B cell (primary cell): Measurements from ENCODE around the gene PPP1R12A. TPM values are rescaled to one million over a fixed set of nuclear protein-coding genes. Genes with fewer than 3 reads are reported as not detected.

Experiments used
- ATAC-seq: fragments of 200-7000 bp; cut with Tn5 transposase; one replicate; pipeline ENCODE4 v1.10.0; 2021; ENCODE audit warnings: low read depth, mild to moderate bottlenecking, moderate number of reproducible peaks, moderate library complexity
- CTCF ChIA-PET: fragments of 350-600 bp; sonication (Branson Sonifier 250); formaldehyde crosslinking; loops from one replicate; lab custom pipeline; 2021; ENCODE audit warnings: antibody characterized with exemption, inconsistent platforms; lab: Charles Lee
- POLR2A ChIA-PET: fragments of 350-600 bp; sonication (Branson Sonifier 250); formaldehyde crosslinking; loops from one replicate; lab custom pipeline; 2021; ENCODE audit warnings: antibody characterized with exemption; lab: Charles Lee
- DNase-seq: peaks from one replicate; pipeline ENCODE4 v3.0.0; 2013
- H2AFZ ChIP-seq: 2 replicates; pipeline ENCODE4 v1.6.1; 2012; ENCODE audit warnings: mild to moderate bottlenecking, low read depth, low read length; ENCODE audit not compliant: insufficient read depth, poor library complexity, severe bottlenecking
- H3K27ac ChIP-seq, 2 donors: 1 replicate in 1 of 2; 2 replicates in 1 of 2; pipeline ENCODE4 v1.5.1; 2012 to 2013; ENCODE audit warnings: low read length in 2 of 2, mild to moderate bottlenecking in 2 of 2, moderate library complexity in 1 of 2
- H3K27me3 ChIP-seq, 4 experiments: fragments of 200-600 bp in 1 of 4; sonication (generic) in 1 of 4; replicated peaks in 1 of 4; 1 replicate in 2 of 4; 2 replicates in 2 of 4; pipeline versions ENCODE4 v1.6.1 to v1.7.0; 2013 to 2016; ENCODE audit warnings: low read length in 3 of 4, mild to moderate bottlenecking in 2 of 4, mixed read lengths in 1 of 4, moderate library complexity in 1 of 4; ENCODE audit not compliant: insufficient read depth in 4 of 4, control insufficient read depth in 3 of 4; ENCODE audit errors: control extremely low read depth in 1 of 4
- H3K36me3 ChIP-seq, 2 experiments: replicated peaks in 1 of 2; 1 replicate in 1 of 2; 2 replicates in 1 of 2; pipeline versions ENCODE4 v1.6.1 to v1.7.1; 2013; ENCODE audit warnings: low read length in 1 of 2; ENCODE audit not compliant: insufficient read depth in 2 of 2, control insufficient read depth in 1 of 2; ENCODE audit errors: control extremely low read depth in 1 of 2, extremely low read depth in 1 of 2
- H3K4me1 ChIP-seq, 2 donors: fragments of 200-600 bp in 1 of 2; sonication (generic) in 1 of 2; 1 replicate in 1 of 2; 2 replicates in 1 of 2; pipeline versions ENCODE4 v1.5.1 to v1.6.1; 2013 to 2017; ENCODE audit warnings: low read length in 2 of 2; ENCODE audit not compliant: control insufficient read depth in 2 of 2, insufficient read depth in 2 of 2
- H3K4me2 ChIP-seq: replicated peaks from 2 replicates; pipeline ENCODE3; 2012; ENCODE audit warnings: mild to moderate bottlenecking, low read depth, low read length; ENCODE audit not compliant: poor library complexity, severe bottlenecking
- H3K4me3 ChIP-seq, 5 experiments: fragments of 200-600 bp in 1 of 5; sonication (generic) in 1 of 5; 1 replicate in 3 of 5; 2 replicates in 2 of 5; pipeline versions ENCODE4 v1.5.1 to v1.7.0; 2011 to 2016; ENCODE audit warnings: low read length in 4 of 5, mild to moderate bottlenecking in 4 of 5, low read depth in 2 of 5, control low read depth in 1 of 5, moderate library complexity in 1 of 5; ENCODE audit not compliant: insufficient read depth in 1 of 5; ENCODE audit errors: control extremely low read depth in 1 of 5, extremely low read depth in 1 of 5
- H3K79me2 ChIP-seq: fragments of 200-600 bp; sonication (generic); one replicate; pipeline ENCODE4 v1.6.0; 2016; ENCODE audit warnings: low read length; ENCODE audit not compliant: control insufficient read depth, insufficient read depth
- H3K9ac ChIP-seq: fragments of 200-600 bp; sonication (generic); 2 replicates; pipeline ENCODE4 v1.6.1; 2017; ENCODE audit warnings: mild to moderate bottlenecking, low read length, moderate library complexity
- H3K9me3 ChIP-seq, 3 donors: one replicate each; pipeline versions ENCODE4 v1.6.1 to v1.7.1; 2013; ENCODE audit warnings: low read length in 2 of 3; ENCODE audit not compliant: control insufficient read depth in 2 of 3, insufficient read depth in 1 of 3; ENCODE audit errors: control extremely low read depth in 1 of 3
- H4K20me1 ChIP-seq: 2 replicates; pipeline ENCODE4 v1.6.0; 2012; ENCODE audit warnings: mild to moderate bottlenecking, low read length; ENCODE audit not compliant: insufficient read depth, control insufficient read depth, poor library complexity, severe bottlenecking
- H3K27ac Mint-ChIP-seq: one replicate; pipeline ENCODE4 v1.8.0; 2021; ENCODE audit warnings: mixed read lengths
- H3K27me3 Mint-ChIP-seq: one replicate; pipeline ENCODE4 v1.8.0; 2021; ENCODE audit warnings: mixed read lengths
- H3K4me1 Mint-ChIP-seq: one replicate; pipeline ENCODE4 v1.8.0; 2021; ENCODE audit warnings: mixed read lengths
- H3K4me3 Mint-ChIP-seq: one replicate; pipeline ENCODE4 v1.8.0; 2021; ENCODE audit warnings: mixed read lengths
- H3K9me3 Mint-ChIP-seq: one replicate; pipeline ENCODE4 v1.8.0; 2022; ENCODE audit warnings: mixed read lengths; ENCODE audit not compliant: insufficient read depth
- EZH2 ChIP-seq: IDR thresholded peaks from 2 replicates; pipeline ENCODE4 v1.6.1; 2012; ENCODE audit warnings: borderline replicate concordance, low read depth, mild to moderate bottlenecking, moderate library complexity, low read length; ENCODE audit not compliant: insufficient read depth, poor library complexity, severe bottlenecking
- WGBS: methylation state at CpG from one replicate; pipeline ENCODE4 v1.1.5; 2013; ENCODE audit warnings: missing lambda C conversion rate; ENCODE audit not compliant: insufficient coverage; 5-methylcytosine and 5-hydroxymethylcytosine counted together
- intact Hi-C: fragments of 100-400 bp; cut with micrococcal nuclease; formaldehyde crosslinking; loops from one replicate; pipeline ENCODE4 v1.10.0; 2022
- polyA plus RNA-seq: library from polyadenylated mRNA; depleted of rRNA; stranded (reverse); fragments of >200 nt; gene quantifications from 2 replicates; pipeline ENCODE4 v1.2.3, GENCODE V29; 2012
- total RNA-seq, 2 donors: library from RNA; stranded (reverse); fragments of 120-200 nt in 1 of 2; gene quantifications; 1 replicate in 1 of 2; 2 replicates in 1 of 2; pipeline versions ENCODE4 v1.2.3 to v1.2.4, GENCODE V29; 2013 to 2022
- TF ChIP-seq, protein P1 (sequence below): fragments of 200-600 bp; IDR thresholded peaks from one replicate; pipeline ENCODE4 v1.8.0; 2022; ENCODE audit warnings: antibody characterized with exemption, mild to moderate bottlenecking

The PPP1R12A gene
- total and polyA plus RNA-seq, 2 donors (not counting 1 experiment from before 2014, with no cell fraction given): 18.3 to 110 TPM

DNA sequence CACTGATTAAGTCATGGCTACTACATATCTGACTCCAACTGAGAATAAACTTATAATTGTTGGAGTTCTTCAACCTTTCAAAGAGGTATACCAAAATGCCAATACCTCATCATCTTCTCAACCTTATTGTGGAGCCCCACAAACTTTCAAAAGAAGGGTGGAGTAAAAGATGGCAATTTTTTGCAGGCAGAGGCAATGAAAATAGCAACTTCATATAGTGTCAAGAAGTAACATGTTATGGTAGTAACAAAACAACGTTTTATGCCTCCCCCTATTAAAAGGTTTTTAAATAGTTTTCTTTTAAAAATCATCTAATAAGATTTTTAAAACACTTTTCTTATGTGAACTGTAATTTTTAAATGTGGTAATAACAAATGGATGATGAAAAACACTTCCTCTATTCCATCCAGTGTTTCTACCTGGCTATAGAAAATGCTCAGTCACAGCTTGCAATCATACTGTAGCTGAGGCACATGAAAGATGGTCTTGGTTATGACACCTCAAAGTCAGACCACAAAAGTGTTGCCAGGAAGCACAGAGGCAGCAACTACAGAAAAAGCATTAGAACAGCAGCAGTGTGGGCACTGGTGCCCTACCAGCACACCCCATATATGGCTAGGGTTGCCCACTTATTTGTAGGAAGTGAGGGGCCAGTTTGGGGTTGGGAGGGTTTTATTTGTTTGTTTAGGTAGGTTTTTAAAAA is 7.0 kb downstream of the PPP1R12A start:
- Histone ChIP-seq H3K9ac (peak overlapping the region; percentile 26), H2AFZ (no peak overlapping the region), H4K20me1 (peaks cover 47% of the 10 kb centered on the region), H3K4me2 (peak overlapping the region; percentile 28), H3K79me2 (peaks cover 99% of the 10 kb centered on the region), H3K27me3 (no peaks in the 10 kb centered on the region), H3K36me3 (no peaks in the 10 kb centered on the region), H3K9me3 (no peaks in the 10 kb centered on the region), H3K4me1 (peaks cover 6 to 34% of the 10 kb centered on the region in 2 donors), H3K4me3 (no peak overlapping the region), H3K27ac (peak overlapping the region in 1 of 2 donors; percentile 27)
- ATAC-seq (peak; percentile 49), DNase-seq (peak; percentile 33)
- ChIA-PET CTCF (no interaction called here), POLR2A (no interaction called here)
- intact Hi-C loops: no loop called here
- H3K4me1 Mint-ChIP-seq: peaks cover 54% of the 10 kb centered on the region
- H3K27me3 Mint-ChIP-seq: no peaks in the 10 kb centered on the region
- TF ChIP-seq, protein P1, sequence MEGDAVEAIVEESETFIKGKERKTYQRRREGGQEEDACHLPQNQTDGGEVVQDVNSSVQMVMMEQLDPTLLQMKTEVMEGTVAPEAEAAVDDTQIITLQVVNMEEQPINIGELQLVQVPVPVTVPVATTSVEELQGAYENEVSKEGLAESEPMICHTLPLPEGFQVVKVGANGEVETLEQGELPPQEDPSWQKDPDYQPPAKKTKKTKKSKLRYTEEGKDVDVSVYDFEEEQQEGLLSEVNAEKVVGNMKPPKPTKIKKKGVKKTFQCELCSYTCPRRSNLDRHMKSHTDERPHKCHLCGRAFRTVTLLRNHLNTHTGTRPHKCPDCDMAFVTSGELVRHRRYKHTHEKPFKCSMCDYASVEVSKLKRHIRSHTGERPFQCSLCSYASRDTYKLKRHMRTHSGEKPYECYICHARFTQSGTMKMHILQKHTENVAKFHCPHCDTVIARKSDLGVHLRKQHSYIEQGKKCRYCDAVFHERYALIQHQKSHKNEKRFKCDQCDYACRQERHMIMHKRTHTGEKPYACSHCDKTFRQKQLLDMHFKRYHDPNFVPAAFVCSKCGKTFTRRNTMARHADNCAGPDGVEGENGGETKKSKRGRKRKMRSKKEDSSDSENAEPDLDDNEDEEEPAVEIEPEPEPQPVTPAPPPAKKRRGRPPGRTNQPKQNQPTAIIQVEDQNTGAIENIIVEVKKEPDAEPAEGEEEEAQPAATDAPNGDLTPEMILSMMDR: no peak
- no peak for TF ChIP-seq EZH2
- no peak overlapping the region for H3K27ac Mint-ChIP-seq
- WGBS: no CpG with 5 or more reads among the region's 1 CpG
- H3K9me3 Mint-ChIP-seq: no peaks in the 10 kb centered on the region
- no peak overlapping the region for H3K4me3 Mint-ChIP-seq

DNA sequence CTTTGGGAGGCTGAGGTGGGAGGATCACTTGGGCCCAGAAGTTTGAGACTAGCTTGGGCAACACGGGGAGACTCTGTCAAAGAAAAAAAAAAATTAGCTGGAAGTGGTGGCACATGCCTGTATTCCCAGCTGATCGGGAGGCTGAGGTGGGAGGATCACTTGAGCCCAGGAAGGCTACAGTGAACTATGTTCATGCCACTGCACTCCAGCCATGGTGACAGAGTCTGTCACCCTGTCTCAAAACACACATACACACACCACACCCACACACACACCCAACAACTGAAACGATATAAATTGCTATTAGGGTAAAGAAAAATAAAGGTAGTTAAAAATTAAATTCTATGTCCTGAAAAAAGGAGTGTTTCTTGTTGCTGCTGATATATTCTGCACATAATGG is 7.9 kb downstream of the PPP1R12A start:
- H3K4me1 Mint-ChIP-seq: peaks cover 51% of the 10 kb centered on the region
- ATAC-seq (no peak), DNase-seq (no peak)
- no peaks in the 10 kb centered on the region for H3K9me3 ChIP-seq
- H3K4me3 ChIP-seq: no peak overlapping the region
- H3K27ac ChIP-seq: no peak overlapping the region
- ChIA-PET CTCF (interaction anchor here (0.6 kb wide), 1 partner anchor 9 kb away, joined by 3 read pairs; no protein-coding TSS in a partner anchor), POLR2A (no interaction called here)
- H3K9ac ChIP-seq: no peak overlapping the region
- no peaks in the 10 kb centered on the region for H3K27me3 Mint-ChIP-seq
- no peak for TF ChIP-seq EZH2
- TF ChIP-seq, protein P1: no peak
- no peak overlapping the region for H2AFZ ChIP-seq
- 100% methylated on average over 2 of the region's 3 CpGs for WGBS
- H3K4me1 ChIP-seq: peaks cover 4 to 25% of the 10 kb centered on the region in 2 donors
- no peaks in the 10 kb centered on the region for H3K9me3 Mint-ChIP-seq
- no peak overlapping the region for H3K4me2 ChIP-seq
- no peak overlapping the region for H3K4me3 Mint-ChIP-seq
- intact Hi-C loops: no loop called here
- H3K27ac Mint-ChIP-seq: no peak overlapping the region
- H3K79me2 ChIP-seq: peaks cover 99% of the 10 kb centered on the region
- H3K27me3 ChIP-seq: no peaks in the 10 kb centered on the region
- H4K20me1 ChIP-seq: peaks cover 55% of the 10 kb centered on the region
- no peaks in the 10 kb centered on the region for H3K36me3 ChIP-seq
